NCI-H1694 (cell line): ENCODE results near the gene BPGM.

Source experiments
- DNase-seq: peaks from one replicate; lab custom pipeline; 2025; lab: John Stamatoyannopoulos, UW

BPGM gene

DNA sequence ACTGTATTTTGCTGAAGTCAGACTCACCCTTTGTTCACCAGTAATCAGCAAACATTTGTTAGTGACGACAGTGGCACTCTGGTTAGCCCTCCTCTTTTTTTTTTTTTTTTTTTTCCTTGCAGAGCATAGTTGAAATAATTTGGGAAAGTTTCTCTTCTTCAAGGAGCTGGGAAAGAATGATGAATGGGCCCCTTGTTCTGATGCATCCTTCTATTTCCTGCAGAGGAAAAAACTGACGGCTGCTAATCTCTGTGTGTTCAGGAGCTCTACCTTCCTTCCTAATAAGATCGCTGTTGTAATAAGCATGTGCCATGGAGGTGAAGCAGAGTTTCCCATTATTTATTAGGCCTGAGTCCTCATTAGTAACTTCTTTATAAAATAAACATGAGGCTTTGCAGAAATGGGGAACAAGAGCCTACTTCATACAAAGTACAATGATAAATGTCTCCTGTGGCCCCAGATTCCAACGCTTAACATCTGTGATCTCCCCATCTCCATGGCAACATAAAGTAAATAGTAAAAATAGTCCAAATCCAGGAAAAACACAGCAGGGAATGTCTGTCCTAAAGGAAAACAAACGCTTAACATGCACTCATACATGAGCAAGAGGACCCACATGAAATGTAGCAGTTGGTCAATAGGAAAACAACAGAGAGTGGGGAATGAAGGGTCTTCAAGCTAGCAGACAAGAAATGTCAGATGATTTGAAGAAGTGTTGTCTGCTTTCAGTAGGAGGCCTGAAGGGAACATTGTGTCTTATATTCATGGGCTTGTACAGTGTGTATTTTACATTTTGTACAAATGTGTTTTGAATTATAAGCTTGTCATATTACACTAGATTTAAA is 73.7 kb downstream of the BPGM start:
- peak; percentile 29 for DNase-seq

DNA sequence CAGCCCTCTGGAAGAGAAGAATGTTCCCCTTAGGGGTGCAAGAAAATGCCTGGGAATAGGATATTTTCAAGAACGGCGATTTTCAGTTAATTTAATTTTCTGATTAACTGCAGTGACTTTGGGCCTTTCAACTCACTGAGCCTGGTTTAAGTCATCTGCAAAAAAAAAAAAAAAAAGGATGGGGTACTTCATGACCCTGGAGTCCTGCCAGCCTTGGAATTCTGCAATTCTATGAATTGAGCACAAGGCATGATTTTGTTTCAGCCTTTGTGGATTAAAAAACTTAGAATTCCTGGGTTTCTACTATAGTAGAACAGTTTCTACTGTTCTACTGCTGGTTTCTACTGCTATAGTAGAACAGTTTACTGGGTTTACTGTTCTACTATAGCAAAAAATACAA is 74.5 kb downstream of the BPGM start:
- DNase-seq: no peak

DNA sequence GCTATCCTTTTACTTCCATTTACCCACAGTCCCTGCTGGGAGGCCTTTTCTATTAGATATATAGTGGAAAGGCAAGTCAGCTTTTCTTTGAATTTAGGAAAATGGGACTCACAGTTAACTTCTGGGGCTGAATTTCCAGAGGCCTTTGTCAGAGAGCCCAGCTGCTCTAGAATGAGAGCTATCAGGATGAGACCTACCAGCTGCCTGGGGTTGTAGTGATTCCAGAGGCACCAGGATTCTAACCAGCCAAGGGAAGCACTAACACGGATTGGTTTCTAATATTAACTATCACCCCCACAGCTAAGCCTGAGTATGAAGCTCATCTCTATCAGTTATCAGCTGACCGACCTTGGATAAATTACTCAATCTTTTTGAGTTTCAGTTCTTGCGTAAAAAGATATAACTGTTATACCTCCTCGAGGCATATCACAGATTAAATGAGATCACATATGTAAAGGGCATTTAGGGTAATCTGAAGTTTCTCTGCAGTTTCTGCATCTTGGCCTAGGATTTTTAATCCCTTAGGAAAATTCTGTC is 76.2 kb downstream of the BPGM start:
- no peak for DNase-seq

DNA sequence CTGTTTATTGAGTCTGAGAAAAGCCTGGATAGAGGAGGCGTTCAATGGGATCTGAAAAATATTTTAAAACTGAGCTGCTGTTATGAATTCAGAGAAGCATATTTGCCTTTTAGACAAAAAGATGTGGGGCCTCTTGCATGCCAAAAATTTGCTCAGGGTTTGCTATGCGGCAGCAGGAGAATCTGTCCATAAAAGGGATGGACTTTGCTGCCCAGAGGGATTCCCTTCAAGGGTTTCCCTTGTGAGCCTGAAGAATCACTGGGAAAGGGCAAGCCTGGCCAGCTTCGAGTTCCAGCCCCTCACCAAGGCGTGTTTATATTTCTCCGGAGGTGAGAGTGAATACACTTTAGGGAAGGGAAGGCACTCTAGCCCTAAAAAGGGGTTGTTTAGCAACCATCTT is 77.2 kb downstream of the BPGM start:
- no peak for DNase-seq

DNA sequence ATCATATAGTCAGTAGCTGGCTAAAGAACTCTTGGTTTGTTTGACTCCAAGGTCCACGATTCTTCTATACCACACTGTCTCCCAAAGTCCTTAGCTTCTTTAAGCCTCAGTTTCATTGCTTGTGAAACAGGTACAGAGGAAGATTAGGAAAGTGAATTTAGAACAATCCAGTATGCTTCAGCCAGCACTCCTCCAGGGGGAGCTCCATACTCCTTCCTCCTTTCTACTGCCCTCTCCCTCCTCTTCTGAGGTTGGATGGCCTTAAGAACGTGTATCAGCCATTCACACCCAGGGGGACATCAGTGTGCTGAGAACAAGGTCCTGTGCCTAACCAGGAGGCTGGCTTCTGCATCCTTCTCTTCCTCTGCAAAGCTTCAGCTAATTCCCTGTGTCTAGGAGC is 78.0 kb downstream of the BPGM start:
- DNase-seq: no peak

DNA sequence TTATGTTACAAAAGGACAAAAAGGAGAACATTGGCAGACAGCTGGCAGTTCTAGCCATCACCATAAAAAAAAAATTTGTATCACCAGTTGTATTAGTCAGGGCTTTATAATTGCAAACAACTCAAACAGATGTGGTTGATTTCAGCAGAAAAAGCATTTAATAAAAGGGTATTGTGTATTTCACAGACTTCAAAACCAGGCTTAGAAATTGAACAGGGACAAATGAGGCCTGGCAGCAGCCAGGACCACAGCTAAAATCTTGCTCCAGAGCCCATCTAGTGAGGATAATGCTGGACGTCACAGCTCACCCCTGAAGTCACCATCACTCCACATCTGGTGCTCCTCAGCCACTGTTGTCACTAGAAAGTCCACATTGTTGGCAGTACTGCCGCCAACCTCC is 79.9 kb downstream of the BPGM start:
- no peak for DNase-seq

DNA sequence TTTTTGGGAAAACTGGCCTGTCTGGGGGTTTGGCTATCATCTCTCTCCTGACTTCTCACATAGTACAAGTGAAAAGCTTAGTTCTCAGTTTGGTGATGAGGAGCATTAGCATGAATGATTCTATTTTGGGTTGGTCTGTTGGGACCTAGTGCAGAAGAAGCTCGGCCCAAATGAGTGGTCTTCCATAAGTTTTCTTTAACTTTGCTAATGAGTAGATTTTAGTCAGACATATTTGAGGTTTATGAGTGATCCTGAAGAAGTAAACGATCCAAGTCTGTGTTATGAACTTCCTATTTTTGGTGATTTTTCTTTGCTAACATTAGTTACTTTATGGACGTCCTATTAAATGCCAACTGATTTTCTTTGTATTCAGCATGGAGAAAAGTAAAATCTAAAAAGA is 81.1 kb downstream of the BPGM start:
- DNase-seq: no peak
